HG02798 (cell line): ENCODE measurements around the gene GRIK4.
"Not testable (repeated sequence)": the region's sequence is repeated elsewhere in the genome, so short reads cannot be mapped to it uniquely, and the experiment has no call there.

Experiments used
- ATAC-seq: cut with Tn5 transposase; IDR thresholded peaks from one replicate; pipeline ENCODE4 v1.9.1; 2021; ENCODE audit warnings: mild to moderate bottlenecking; ENCODE audit not compliant: unreplicated experiment, poor library complexity

The GRIK4 gene

GRCh38 chr11:120994091-120994859 is 482.7 kb downstream of the GRIK4 start:
- ATAC-seq = no peak

GRCh38 chr11:120995184-120995583 is 483.6 kb downstream of the GRIK4 start:
- no peak for ATAC-seq

GRCh38 chr11:120996973-120997372 is 485.4 kb downstream of the GRIK4 start:
- no peak for ATAC-seq

GRCh38 chr11:120998581-120998980 is 487.0 kb downstream of the GRIK4 start:
- no peak for ATAC-seq

- no peak for ATAC-seq
Measured at GRCh38 chr11:121004206-121004840, 492.8 kb downstream of the GRIK4 start.

- ATAC-seq = no peak
Measured at GRCh38 chr11:121006922-121007321, 495.4 kb downstream of the GRIK4 start.

- no peak for ATAC-seq
Measured at GRCh38 chr11:121008551-121008950, 497.0 kb downstream of the GRIK4 start.

GRCh38 chr11:121012091-121012490 is 500.5 kb downstream of the GRIK4 start:
- no peak for ATAC-seq

- ATAC-seq = no peak
Measured at GRCh38 chr11:121018746-121019145, 507.2 kb downstream of the GRIK4 start.

GRCh38 chr11:121021718-121022117 is 510.2 kb downstream of the GRIK4 start:
- not testable (repeated sequence) for ATAC-seq

GRCh38 chr11:121023848-121024751 is 512.6 kb downstream of the GRIK4 start, which contains the start of gene TBCEL:
Gene TBCEL, plus strand, starts transcription at chr11:121024102. Its CDS starts 21,589 bp downstream, at chr11:121045691.
- peak; percentile 97 for ATAC-seq

- no peak for ATAC-seq
Measured at GRCh38 chr11:121024989-121025388, 513.4 kb downstream of the GRIK4 start.

- no peak for ATAC-seq
Measured at GRCh38 chr11:121029153-121029552, 517.6 kb downstream of the GRIK4 start.

- no peak for ATAC-seq
Measured at GRCh38 chr11:121029813-121030445, 518.4 kb downstream of the GRIK4 start.

GRCh38 chr11:121031167-121031566 is 519.6 kb downstream of the GRIK4 start:
- no peak for ATAC-seq

- ATAC-seq = not testable (repeated sequence)
Measured at GRCh38 chr11:121031648-121032047, 520.1 kb downstream of the GRIK4 start.

GRCh38 chr11:121032546-121032945 is 521.0 kb downstream of the GRIK4 start:
- no peak for ATAC-seq

GRCh38 chr11:121033635-121034034 is 522.1 kb downstream of the GRIK4 start:
- ATAC-seq = no peak

- no peak for ATAC-seq
Measured at GRCh38 chr11:121035169-121035755, 523.7 kb downstream of the GRIK4 start.

- ATAC-seq = no peak
Measured at GRCh38 chr11:121035780-121036179, 524.2 kb downstream of the GRIK4 start.
